A549 (cell line): ENCODE results near the gene UBE2D1.

Source experiments
- CTCF ChIP-seq: fragments of >200 bp; sonication (Bioruptor Twin); formaldehyde crosslinking; IDR thresholded peaks from 3 replicates; pipeline ENCODE4 v1.5.1; 2016
- ELK1 ChIP-seq: fragments of 150-350 bp; IDR thresholded peaks from 2 replicates; pipeline ENCODE4 v1.6.1; 2014; ENCODE audit warnings: low read depth, mild to moderate bottlenecking, low read length
- HOXA7 ChIP-seq: fragments of 250-450 bp; sonication (Bioruptor Pico); IDR thresholded peaks from 2 replicates; pipeline ENCODE4 v1.5.0; 2020; ENCODE audit warnings: mild to moderate bottlenecking, moderate library complexity
- KDM1A ChIP-seq: fragments of 200-600 bp; sonication (generic); IDR thresholded peaks from 2 replicates; pipeline ENCODE4 v1.6.1; 2016; ENCODE audit warnings: low read depth, mild to moderate bottlenecking
- MAZ ChIP-seq: fragments of 150-350 bp; IDR thresholded peaks from 2 replicates; pipeline ENCODE4 v1.6.1; 2014; ENCODE audit warnings: antibody characterized with exemption, low read depth, low read length, borderline replicate concordance
- MYC ChIP-seq: IDR thresholded peaks from 2 replicates; pipeline ENCODE4 v1.6.1; 2012; ENCODE audit warnings: mild to moderate bottlenecking, inconsistent platforms, low read length, improper control_type of control experiment, borderline replicate concordance
- POLR2A ChIP-seq: IDR thresholded peaks from 2 replicates; pipeline ENCODE4 v1.6.1; 2012; ENCODE audit warnings: mild to moderate bottlenecking, low read length
- RNF2 ChIP-seq: fragments of 200-600 bp; sonication (generic); IDR thresholded peaks from 2 replicates; pipeline ENCODE4 v1.6.1; 2016; ENCODE audit warnings: low read depth, mild to moderate bottlenecking, antibody characterized with exemption, moderate library complexity, borderline replicate concordance

- TF ChIP-seq MAZ (no peak), KDM1A (no peak), RNF2 (no peak), ELK1 (no peak), HOXA7 (CRISPR knock-in tag) (no peak), CTCF (no peak), POLR2A (no peak), MYC (no peak)
Measured at GRCh38 chr10:58341947-58342346, 7.1 kb downstream of the UBE2D1 start.
